Measurements from ENCODE around the gene MPPED1. TPM values are rescaled to one million over a fixed set of nuclear protein-coding genes. Genes with fewer than 3 reads are reported as not detected.

The MPPED1 gene
- total RNA-seq, 1 donor from 2014 or later: not detected

GRCh38 chr22:43465291-43466015 is 53.6 kb downstream of the MPPED1 start:
- Histone ChIP-seq H3K9me3 (ENCODE audit: insufficient read depth, low read depth, low read length) (no peaks in the 10 kb centered on the region), H3K79me2 (ENCODE audit: insufficient read depth, low read length) (no peaks in the 10 kb centered on the region), H3K27ac (ENCODE audit: low read depth, low read length) (no peak overlapping the region), H3K4me1 (ENCODE audit: insufficient read depth, low read length) (no peaks in the 10 kb centered on the region), H3K36me3 (ENCODE audit: insufficient read depth, low read length) (no peaks in the 10 kb centered on the region), H3K9ac (ENCODE audit: low read length) (no peak overlapping the region), H3K4me2 (ENCODE audit: low read length) (no peak overlapping the region), H3K4me3 (ENCODE audit: insufficient read depth, low read depth, low read length) (no peak overlapping the region), H3K27me3 (ENCODE audit: insufficient read depth, low read length) (no peaks in the 10 kb centered on the region), H2AFZ (ENCODE audit: low read depth, low read length) (no peak overlapping the region), H4K20me1 (ENCODE audit: insufficient read depth, low read length) (no peaks in the 10 kb centered on the region)
- FAIRE-seq (no peak), DNase-seq (ENCODE audit: low read depth) (no peak)
- Mint-ChIP-seq H3K27me3 (ENCODE audit: low read depth, unreplicated experiment) (peaks cover 65% of the 10 kb centered on the region), H3K27ac (ENCODE audit: unreplicated experiment) (no peak overlapping the region), H3K36me3 (ENCODE audit: low read depth, unreplicated experiment) (no peaks in the 10 kb centered on the region), H3K4me3 (ENCODE audit: unreplicated experiment) (no peak overlapping the region), H3K4me1 (ENCODE audit: low read depth, unreplicated experiment) (no peaks in the 10 kb centered on the region), H3K9me3 (ENCODE audit: unreplicated experiment) (peaks cover 29% of the 10 kb centered on the region)
- TF ChIP-seq EZH2 (IDR thresholded peaks at IDR 0.05; ENCODE audit: insufficient read depth, low read length): no peak
- TF ChIP-seq, protein P1, sequence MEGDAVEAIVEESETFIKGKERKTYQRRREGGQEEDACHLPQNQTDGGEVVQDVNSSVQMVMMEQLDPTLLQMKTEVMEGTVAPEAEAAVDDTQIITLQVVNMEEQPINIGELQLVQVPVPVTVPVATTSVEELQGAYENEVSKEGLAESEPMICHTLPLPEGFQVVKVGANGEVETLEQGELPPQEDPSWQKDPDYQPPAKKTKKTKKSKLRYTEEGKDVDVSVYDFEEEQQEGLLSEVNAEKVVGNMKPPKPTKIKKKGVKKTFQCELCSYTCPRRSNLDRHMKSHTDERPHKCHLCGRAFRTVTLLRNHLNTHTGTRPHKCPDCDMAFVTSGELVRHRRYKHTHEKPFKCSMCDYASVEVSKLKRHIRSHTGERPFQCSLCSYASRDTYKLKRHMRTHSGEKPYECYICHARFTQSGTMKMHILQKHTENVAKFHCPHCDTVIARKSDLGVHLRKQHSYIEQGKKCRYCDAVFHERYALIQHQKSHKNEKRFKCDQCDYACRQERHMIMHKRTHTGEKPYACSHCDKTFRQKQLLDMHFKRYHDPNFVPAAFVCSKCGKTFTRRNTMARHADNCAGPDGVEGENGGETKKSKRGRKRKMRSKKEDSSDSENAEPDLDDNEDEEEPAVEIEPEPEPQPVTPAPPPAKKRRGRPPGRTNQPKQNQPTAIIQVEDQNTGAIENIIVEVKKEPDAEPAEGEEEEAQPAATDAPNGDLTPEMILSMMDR (IDR thresholded peaks at IDR 0.05; ENCODE audit: insufficient read depth, low read depth, low read length): no peak

DNA sequence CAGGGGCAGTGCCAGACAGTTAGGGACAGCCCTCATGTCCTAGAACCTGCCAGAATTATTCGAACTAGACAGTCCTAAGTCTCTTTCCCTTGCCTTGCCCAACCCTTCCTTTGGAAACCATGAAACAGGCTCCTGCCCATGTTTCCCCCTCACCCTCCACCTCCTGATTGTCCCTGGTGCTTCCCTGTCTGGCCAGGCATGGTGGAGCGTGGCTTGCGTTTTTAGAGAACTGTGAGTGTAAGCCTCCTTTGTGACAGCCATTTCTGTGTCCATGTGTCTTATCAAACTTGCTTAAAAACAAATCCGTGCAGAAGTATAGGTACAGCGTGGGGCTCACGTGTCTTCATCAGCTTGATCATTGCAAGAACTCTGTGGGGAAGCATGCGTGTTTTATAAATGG is 54.9 kb downstream of the MPPED1 start:
- Mint-ChIP-seq H3K27me3 (ENCODE audit: low read depth, unreplicated experiment) (peaks cover 71% of the 10 kb centered on the region), H3K4me1 (ENCODE audit: low read depth, unreplicated experiment) (no peaks in the 10 kb centered on the region), H3K27ac (ENCODE audit: unreplicated experiment) (no peak overlapping the region), H3K9me3 (ENCODE audit: unreplicated experiment) (peaks cover 20% of the 10 kb centered on the region), H3K4me3 (ENCODE audit: unreplicated experiment) (no peak overlapping the region), H3K36me3 (ENCODE audit: low read depth, unreplicated experiment) (no peaks in the 10 kb centered on the region)
- FAIRE-seq (no peak), DNase-seq (ENCODE audit: low read depth) (no peak)
- Histone ChIP-seq H4K20me1 (ENCODE audit: insufficient read depth, low read length) (no peaks in the 10 kb centered on the region), H3K79me2 (ENCODE audit: insufficient read depth, low read length) (no peaks in the 10 kb centered on the region), H3K9me3 (ENCODE audit: insufficient read depth, low read depth, low read length) (no peaks in the 10 kb centered on the region), H3K9ac (ENCODE audit: low read length) (no peak overlapping the region), H3K27ac (ENCODE audit: low read depth, low read length) (no peak overlapping the region), H3K4me3 (ENCODE audit: insufficient read depth, low read depth, low read length) (no peak overlapping the region), H3K4me2 (ENCODE audit: low read length) (no peak overlapping the region), H3K36me3 (ENCODE audit: insufficient read depth, low read length) (no peaks in the 10 kb centered on the region), H3K27me3 (ENCODE audit: insufficient read depth, low read length) (no peaks in the 10 kb centered on the region), H3K4me1 (ENCODE audit: insufficient read depth, low read length) (no peaks in the 10 kb centered on the region), H2AFZ (ENCODE audit: low read depth, low read length) (no peak overlapping the region)
- TF ChIP-seq EZH2 (IDR thresholded peaks at IDR 0.05; ENCODE audit: insufficient read depth, low read length): no peak
- TF ChIP-seq, protein P1 (IDR thresholded peaks at IDR 0.05; ENCODE audit: insufficient read depth, low read depth, low read length): no peak

Measured in astrocyte (in vitro differentiated cells and primary cell).